HepG2 (cell line): ENCODE results near the gene LARP1. TPM values are rescaled to one million over a fixed set of nuclear protein-coding genes. Genes with fewer than 3 reads are reported as not detected.
"Not testable (repeated sequence)": the region's sequence is repeated elsewhere in the genome, so short reads cannot be mapped to it uniquely, and the experiment has no call there.

Experiments
- ATAC-seq: fragments of 200-7000 bp; cut with Tn5 transposase; 3 replicates; pipeline ENCODE4 v1.9.1; 2020; ENCODE audit warnings: mild to moderate bottlenecking, moderate library complexity
- BruUV-seq: library from RNA; stranded (reverse); fragments of 400-500 nt; replicated peaks from 2 replicates; lab custom pipeline; 2021; lab: Mats Ljungman, UMichigan
- CTCF ChIA-PET: fragments of 300-600 bp; formaldehyde crosslinking; extraction: SDS; loops from one replicate; lab custom pipeline; 2021; ENCODE audit warnings: low total read pairs, inconsistent platforms, low intra/inter-chr PET ratio; lab: Yijun Ruan, JAX
- POLR2A ChIA-PET: fragments of 350-600 bp; sonication (Branson Sonifier 250); formaldehyde crosslinking; loops from one replicate; lab custom pipeline; 2020; ENCODE audit warnings: antibody characterized with exemption, inconsistent platforms; lab: Yijun Ruan, JAX
- DNase-seq: peaks from one replicate; pipeline ENCODE4 v3.0.0-alpha.2; 2015; ENCODE audit warnings: low spot score
- FAIRE-seq: peaks from 3 replicates; lab custom pipeline; 2011; peaks lifted over from hg19 to GRCh38; lab: Jason Lieb, UNC
- H2AFZ ChIP-seq: one replicate; pipeline ENCODE4 v1.6.1; 2011; ENCODE audit warnings: low read length, inconsistent platforms
- H3K27ac ChIP-seq: fragments of 300-600 bp; 3 replicates; pipeline ENCODE4 v1.8.0; 2011; ENCODE audit warnings: mixed run types, mild to moderate bottlenecking, mixed read lengths, low read length, inconsistent platforms; ENCODE audit not compliant: insufficient read depth; ENCODE audit errors: extremely low read length
- H3K27me3 ChIP-seq, 2 experiments: fragments of 200-600 bp in 1 of 2; 2 replicates in 1 of 2; 3 replicates in 1 of 2; pipeline versions ENCODE4 v1.6.0 to v1.8.0; 2011; ENCODE audit warnings: low read length in 2 of 2, mild to moderate bottlenecking in 2 of 2, moderate library complexity in 2 of 2, inconsistent platforms in 1 of 2; ENCODE audit not compliant: insufficient read depth in 2 of 2, control insufficient read depth in 1 of 2
- H3K36me3 ChIP-seq, 2 experiments: fragments of 200-600 bp in 1 of 2; replicated peaks in 1 of 2; 2 replicates in 1 of 2; 3 replicates in 1 of 2; pipeline versions ENCODE4 v1.5.1 to v1.8.0; 2011; ENCODE audit warnings: low read length in 2 of 2, inconsistent platforms in 1 of 2; ENCODE audit not compliant: insufficient read depth in 2 of 2, control insufficient read depth in 1 of 2
- H3K4me1 ChIP-seq: 2 replicates; pipeline ENCODE4 v1.5.1; 2012; ENCODE audit warnings: low read length, inconsistent platforms; ENCODE audit not compliant: insufficient read depth
- H3K4me2 ChIP-seq: 2 replicates; pipeline ENCODE4 v1.6.0; 2011; ENCODE audit warnings: low read depth, low read length, inconsistent platforms
- H3K4me3 ChIP-seq, 3 experiments: fragments of 200-600 bp in 1 of 3; sonication (generic), shearing (Covaris generic) in 1 of 3; replicated peaks in 1 of 3; 2 replicates each; pipeline ENCODE4 v1.5.1; 2011 to 2016; ENCODE audit warnings: low read length in 3 of 3, inconsistent platforms in 2 of 3, low read depth in 2 of 3, mild to moderate bottlenecking in 2 of 3, control low read depth in 1 of 3, mixed read lengths in 1 of 3; ENCODE audit not compliant: insufficient read depth in 1 of 3
- H3K79me2 ChIP-seq: one replicate; pipeline ENCODE4 v1.6.1; 2011; ENCODE audit warnings: low read length, inconsistent platforms; ENCODE audit not compliant: insufficient read depth
- H3K9ac ChIP-seq: 2 replicates; pipeline ENCODE4 v1.6.0; 2011; ENCODE audit warnings: mild to moderate bottlenecking, low read depth, low read length, inconsistent platforms; ENCODE audit not compliant: insufficient read depth
- H3K9me3 ChIP-seq: 2 replicates; pipeline ENCODE4 v1.5.1; 2012; ENCODE audit warnings: mild to moderate bottlenecking, low read length
- H4K20me1 ChIP-seq: 2 replicates; pipeline ENCODE4 v1.6.0; 2011; ENCODE audit warnings: inconsistent platforms, mild to moderate bottlenecking, low read length, moderate library complexity; ENCODE audit not compliant: insufficient read depth
- DMAP1 ChIP-seq: IDR thresholded peaks from 2 replicates; pipeline ENCODE4 v1.6.1; 2016
- NR2F6 ChIP-seq, 2 experiments: IDR thresholded peaks; 2 replicates each; pipeline ENCODE4 v1.6.1; 2016; ENCODE audit warnings: antibody characterized with exemption in 1 of 2, mild to moderate bottlenecking in 1 of 2
- RBM22 ChIP-seq: fragments of 200-400 bp; formaldehyde crosslinking; optimal IDR thresholded peaks from 2 replicates; pipeline ENCODE3; 2017; ENCODE audit warnings: mild to moderate bottlenecking, low read length, moderate library complexity
- ZBTB26 ChIP-seq: IDR thresholded peaks from 2 replicates; pipeline ENCODE4 v1.6.1; 2016; ENCODE audit warnings: missing compliant biosample characterization, missing genetic modification reagents, borderline replicate concordance
- ZNF496 ChIP-seq: sonication (generic); formaldehyde crosslinking; IDR thresholded peaks from 2 replicates; pipeline ENCODE4 v1.8.1; 2023; ENCODE audit warnings: mild to moderate bottlenecking, moderate library complexity, missing genetic modification reagents; ENCODE audit not compliant: insufficient replicate concordance
- ZNF644 ChIP-seq: IDR thresholded peaks from 2 replicates; pipeline ENCODE4 v1.6.1; 2016; ENCODE audit warnings: low read depth
- ZNF687 ChIP-seq: sonication (generic); formaldehyde crosslinking; IDR thresholded peaks from 2 replicates; pipeline ENCODE4 v1.5.1; 2020; ENCODE audit warnings: mild to moderate bottlenecking, missing genetic modification reagents, moderate library complexity
- ZNF816 ChIP-seq: sonication (generic); formaldehyde crosslinking; IDR thresholded peaks from 2 replicates; pipeline ENCODE4 v1.8.0; 2022; ENCODE audit warnings: missing genetic modification reagents, mild to moderate bottlenecking, borderline replicate concordance
- WGBS: methylation state at CpG from one replicate; pipeline ENCODE4 v1.1.6; 2017; ENCODE audit warnings: low lambda C conversion rate; 5-methylcytosine and 5-hydroxymethylcytosine counted together
- in situ Hi-C: cut with HindIII; loops from 2 replicates; pipeline ENCODE4 v1.10.0; 2017; ENCODE audit warnings: low pct_unique_long_range_greater_than_20kb; ENCODE audit not compliant: extremely low pct_ligation_motif_present
- intact Hi-C: fragments of 100-400 bp; cut with micrococcal nuclease; formaldehyde crosslinking; loops from one replicate; pipeline ENCODE4 v1.10.0; 2022; ENCODE audit not compliant: unreplicated experiment
- polyA plus RNA-seq, 8 experiments: library from polyadenylated mRNA; depleted of rRNA in 3 of 8; stranded (reverse) in 7 of 8; unstranded in 1 of 8; fragments of >200 nt; fragmentation: Illumina TruSeq in 4 of 8; extraction: Trizol in 4 of 8; gene quantifications; 2 replicates each; pipeline versions ENCODE4 v1.2.1 to v1.2.3, GENCODE V29; 2011 to 2016; ENCODE audit warnings: low read depth in 4 of 8, missing spikeins in 1 of 8, mixed read lengths in 1 of 8; ENCODE audit not compliant: insufficient read depth in 1 of 8
- total RNA-seq, 5 experiments: library from RNA; depleted of rRNA; stranded (reverse); fragments of >200 nt; fragmentation: Illumina TruSeq; extraction: Trizol; gene quantifications; 2 replicates each; pipeline ENCODE4 v1.2.3, GENCODE V29; 2016; ENCODE audit warnings: low read depth in 1 of 5
- TF ChIP-seq, protein P1 (sequence below): sonication (generic); formaldehyde crosslinking; IDR thresholded peaks from 2 replicates; pipeline ENCODE4 v1.4.0; 2020; ENCODE audit warnings: mild to moderate bottlenecking, missing genetic modification reagents
- TF ChIP-seq, protein P2 (sequence below): sonication (generic); formaldehyde crosslinking; IDR thresholded peaks from 2 replicates; pipeline ENCODE4 v1.8.0; 2022; ENCODE audit warnings: mild to moderate bottlenecking, missing genetic modification reagents; ENCODE audit not compliant: insufficient replicate concordance

The LARP1 gene
- total and polyA plus RNA-seq, 2 of the 13 experiments (the other 11 are each of a cell fraction or from before 2014, with no cell fraction given): 45.2 to 61.4 TPM

- CTCF ChIA-PET; H3K27me3 ChIP-seq; H3K79me2 ChIP-seq; in situ Hi-C loops; H3K4me3 ChIP-seq; DNase-seq; H3K9ac ChIP-seq; H4K20me1 ChIP-seq; FAIRE-seq; H3K9me3 ChIP-seq; H3K27ac ChIP-seq; H2AFZ ChIP-seq; ATAC-seq; intact Hi-C loops; H3K4me2 ChIP-seq; BruUV-seq; TF ChIP-seq NR2F6 (IDR thresholded peaks at IDR 0.05): not testable (repeated sequence)
- peaks cover 7 to 33% of the 10 kb centered on the region in 2 experiments; a peak in 4 of 5 replicates for H3K36me3 ChIP-seq
- POLR2A ChIA-PET: interaction anchor here (1.2 to 1.5 kb wide), 2 partner anchors 20 to 45 kb away, joined by 3 to 4 read pairs; no protein-coding TSS in a partner anchor
- TF ChIP-seq NR2F6 (CRISPR knock-in tag; IDR thresholded peaks at IDR 0.05): 0 out of 2 replicates have a peak, but pooled peaks have one; percentile 9
- WGBS: 89% methylated on average over 5 of the region's 5 CpGs
- H3K4me1 ChIP-seq: peaks cover 51% of the 10 kb centered on the region
Measured at GRCh38 chr5:154822896-154823295, 67.7 kb downstream of the LARP1 start.

GRCh38 chr5:154823605-154824004, 68.4 kb downstream of the LARP1 start:
- H3K4me3 ChIP-seq: no peak overlapping the region
- FAIRE-seq (no peak), DNase-seq (no peak), ATAC-seq (peak; percentile 42)
- intact Hi-C loops (no loop called here), in situ Hi-C loops (no loop called here)
- no peak overlapping the region for H3K4me2 ChIP-seq
- 94% methylated on average over 2 of the region's 4 CpGs for WGBS
- H3K9ac ChIP-seq: no peak overlapping the region
- peaks cover 8 to 36% of the 10 kb centered on the region in 2 experiments; a peak in 4 of 5 replicates for H3K36me3 ChIP-seq
- H3K4me1 ChIP-seq: peaks cover 58% of the 10 kb centered on the region
- H4K20me1 ChIP-seq: peaks cover 4% of the 10 kb centered on the region; the same call in 1 of the 2 replicates
- H3K27me3 ChIP-seq: no peaks in the 10 kb centered on the region
- ChIA-PET CTCF (no interaction called here), POLR2A (interaction anchor here (0.9 to 1.5 kb wide), 3 partner anchors 20 to 45 kb away, joined by 3 to 4 read pairs (median 3); partner anchors contain the start of gene FAXDC2)
- peak overlapping the region; percentile 12 for H3K27ac ChIP-seq
- BruUV-seq: no TSS peak
- H3K9me3 ChIP-seq: no peaks in the 10 kb centered on the region
- H3K79me2 ChIP-seq: no peaks in the 10 kb centered on the region
- no peak overlapping the region for H2AFZ ChIP-seq
- TF ChIP-seq ZNF816 (CRISPR knock-in tag): no peak
- TF ChIP-seq ZNF496 (CRISPR knock-in tag): no peak
- TF ChIP-seq, protein P1, sequence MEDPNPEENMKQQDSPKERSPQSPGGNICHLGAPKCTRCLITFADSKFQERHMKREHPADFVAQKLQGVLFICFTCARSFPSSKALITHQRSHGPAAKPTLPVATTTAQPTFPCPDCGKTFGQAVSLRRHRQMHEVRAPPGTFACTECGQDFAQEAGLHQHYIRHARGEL (CRISPR knock-in tag): 0 out of 2 replicates have a peak, but pooled peaks have one; percentile 20
- TF ChIP-seq, protein P2, sequence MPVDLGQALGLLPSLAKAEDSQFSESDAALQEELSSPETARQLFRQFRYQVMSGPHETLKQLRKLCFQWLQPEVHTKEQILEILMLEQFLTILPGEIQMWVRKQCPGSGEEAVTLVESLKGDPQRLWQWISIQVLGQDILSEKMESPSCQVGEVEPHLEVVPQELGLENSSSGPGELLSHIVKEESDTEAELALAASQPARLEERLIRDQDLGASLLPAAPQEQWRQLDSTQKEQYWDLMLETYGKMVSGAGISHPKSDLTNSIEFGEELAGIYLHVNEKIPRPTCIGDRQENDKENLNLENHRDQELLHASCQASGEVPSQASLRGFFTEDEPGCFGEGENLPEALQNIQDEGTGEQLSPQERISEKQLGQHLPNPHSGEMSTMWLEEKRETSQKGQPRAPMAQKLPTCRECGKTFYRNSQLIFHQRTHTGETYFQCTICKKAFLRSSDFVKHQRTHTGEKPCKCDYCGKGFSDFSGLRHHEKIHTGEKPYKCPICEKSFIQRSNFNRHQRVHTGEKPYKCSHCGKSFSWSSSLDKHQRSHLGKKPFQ (CRISPR knock-in tag): no peak
- peak; percentile 37 for TF ChIP-seq RBM22
- no peak for TF ChIP-seq ZNF644 (CRISPR knock-in tag)
- TF ChIP-seq ZNF687: peak; percentile 37; the same call in 1 of the 2 replicates
- no peak for TF ChIP-seq ZBTB26
- TF ChIP-seq DMAP1: no peak
